AG08396 (cell line): Measurements from ENCODE around the gene RAD51B.
"Not testable (repeated sequence)": the region's sequence is repeated elsewhere in the genome, so short reads cannot be mapped to it uniquely, and the experiment has no call there.

Experiments
- DNase-seq: peaks from one replicate; pipeline ENCODE4 v3.0.0; 2012; ENCODE audit warnings: low spot score, mixed read lengths

RAD51B gene

DNA sequence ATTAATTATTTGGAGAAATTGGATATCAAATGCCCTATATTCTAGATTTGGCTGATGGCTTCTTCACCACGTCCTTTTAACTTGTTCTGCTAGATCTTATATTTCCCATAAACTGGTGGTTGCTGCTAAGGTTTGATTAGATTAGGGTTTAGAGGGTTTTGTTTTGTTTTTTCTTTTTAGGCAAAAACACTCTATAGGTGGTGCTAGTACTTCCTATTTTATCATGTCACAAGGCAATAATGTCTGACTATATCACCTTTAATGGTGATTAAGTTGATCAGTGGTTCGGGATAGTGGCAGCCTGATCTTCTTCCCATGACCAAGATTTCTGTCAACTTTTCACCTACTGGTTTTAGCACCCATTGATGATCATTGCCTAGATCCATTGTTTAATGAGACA, 455.1 kb downstream of the RAD51B start:
- no peak for DNase-seq

DNA sequence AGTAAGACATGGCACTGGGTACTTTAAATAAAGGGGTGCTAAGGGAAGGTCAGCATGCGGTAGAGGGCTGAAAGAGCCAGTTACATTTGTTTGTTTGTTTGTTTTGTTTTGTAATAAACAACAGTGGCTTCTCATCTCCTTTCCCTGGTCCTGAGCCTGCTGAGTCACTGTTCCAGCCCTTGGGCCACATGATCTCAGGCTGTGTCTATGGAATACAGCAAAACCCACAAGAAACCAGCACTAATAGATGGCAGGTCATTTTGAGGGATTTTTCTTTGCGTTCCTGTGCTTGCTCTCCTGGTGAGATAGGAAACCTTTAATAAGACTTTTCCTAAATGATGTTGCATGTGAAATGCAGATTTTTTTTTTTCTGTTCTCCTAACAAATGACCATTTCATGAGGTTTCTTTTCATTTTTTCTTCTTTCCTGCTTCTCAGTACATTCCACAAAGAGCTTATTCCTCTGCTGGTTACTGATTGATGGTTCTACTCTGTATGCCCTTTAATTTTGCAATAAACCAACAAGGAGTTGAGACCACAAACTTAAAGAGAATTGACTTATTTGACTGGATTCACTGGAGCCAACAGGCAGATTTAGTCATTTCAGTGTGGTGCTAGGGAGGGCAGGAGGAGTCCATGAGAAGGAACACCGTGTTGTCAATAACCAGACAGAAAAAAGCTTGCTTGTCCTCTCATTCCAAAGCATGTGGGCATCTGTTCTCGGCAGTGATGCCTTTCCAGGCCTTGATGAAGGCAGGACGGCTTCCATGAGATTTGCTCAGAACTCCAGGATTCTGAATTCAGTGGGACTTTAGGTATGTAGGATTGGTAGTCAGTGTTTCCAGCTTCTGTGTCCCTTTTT, 459.2 kb downstream of the RAD51B start:
- peak; percentile 50 for DNase-seq

GRCh38 chr14:68279437-68279720, 459.8 kb downstream of the RAD51B start:
- DNase-seq: no peak

GRCh38 chr14:68279777-68280233, 460.2 kb downstream of the RAD51B start:
- no peak for DNase-seq

DNA sequence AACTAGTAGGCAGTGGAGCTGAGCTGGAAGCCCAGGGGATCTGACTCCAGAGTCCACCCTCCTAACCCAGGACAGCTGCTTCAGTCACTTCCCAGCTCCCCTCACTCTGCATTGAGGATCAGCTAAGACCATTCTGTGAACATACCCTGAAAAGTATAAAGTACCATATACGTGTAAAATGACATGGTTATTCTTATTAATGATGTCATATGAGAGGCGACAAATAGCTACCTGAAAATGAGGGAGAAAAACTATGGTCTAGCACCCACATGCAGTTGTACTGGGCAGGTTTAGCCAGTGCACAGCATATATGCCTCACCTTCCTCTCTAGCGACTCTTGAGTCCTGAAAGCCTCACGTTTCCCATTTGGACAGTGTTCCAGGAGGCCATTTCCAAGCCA, 461.9 kb downstream of the RAD51B start:
- DNase-seq: no peak

GRCh38 chr14:68282479-68283377, 463.1 kb downstream of the RAD51B start:
- DNase-seq: no peak

DNA sequence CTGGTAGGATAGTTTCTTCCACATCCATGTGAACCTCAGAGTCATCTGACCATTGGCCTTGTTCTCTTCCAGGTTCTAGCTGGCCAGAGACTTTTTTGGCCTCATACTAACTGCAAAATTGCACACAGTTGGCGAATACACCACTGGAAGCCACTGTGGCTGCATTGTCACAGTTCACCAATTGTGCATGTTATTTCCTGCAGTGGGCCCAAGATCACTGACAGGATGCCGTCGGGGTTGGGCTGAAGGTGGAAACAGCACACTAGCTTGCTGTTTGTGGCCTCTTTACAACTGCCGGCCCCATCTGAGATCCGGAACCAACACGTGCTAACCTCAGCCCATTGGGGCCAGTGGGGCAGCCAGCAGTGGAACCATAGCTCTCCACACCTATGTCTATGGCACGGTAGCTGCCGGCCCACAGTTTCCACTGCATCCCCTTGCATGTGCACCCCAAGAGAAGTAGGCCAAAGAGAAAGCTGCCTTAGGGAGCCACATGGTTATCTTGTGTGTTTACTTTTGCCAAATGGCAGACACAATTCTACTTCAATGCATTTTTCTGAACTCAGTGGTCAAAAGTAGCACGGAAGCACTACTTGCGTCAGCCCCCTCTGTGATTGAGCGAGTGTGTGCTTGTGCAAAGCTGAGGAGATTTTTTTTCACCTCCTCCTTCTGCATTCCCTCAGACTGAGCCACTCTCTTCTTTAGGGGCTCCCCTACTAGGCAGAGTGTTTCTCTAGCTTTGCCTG, 464.0 kb downstream of the RAD51B start:
- no peak for DNase-seq

DNA sequence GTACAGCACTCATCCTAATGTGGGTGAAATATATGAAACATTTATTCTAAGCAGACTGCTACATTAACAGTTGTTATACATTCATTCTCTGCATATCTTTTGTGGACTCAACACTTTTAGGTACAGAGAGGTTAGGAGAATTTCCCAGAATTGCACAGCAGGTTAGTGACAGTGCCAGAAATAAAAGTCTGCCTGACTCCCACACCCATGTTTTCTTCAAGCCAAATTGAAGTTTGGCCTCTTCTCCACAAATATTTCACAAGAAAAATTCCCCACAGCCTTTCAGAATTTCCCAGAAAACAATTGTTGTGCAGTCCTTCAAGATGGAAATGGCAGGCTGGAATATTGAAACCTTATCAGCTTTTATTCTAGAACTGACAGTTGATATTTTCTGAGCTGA, 464.8 kb downstream of the RAD51B start:
- no peak for DNase-seq

GRCh38 chr14:68284834-68285233, 465.3 kb downstream of the RAD51B start:
- DNase-seq: no peak

GRCh38 chr14:68285421-68286179, 466.0 kb downstream of the RAD51B start:
- DNase-seq: no peak

DNA sequence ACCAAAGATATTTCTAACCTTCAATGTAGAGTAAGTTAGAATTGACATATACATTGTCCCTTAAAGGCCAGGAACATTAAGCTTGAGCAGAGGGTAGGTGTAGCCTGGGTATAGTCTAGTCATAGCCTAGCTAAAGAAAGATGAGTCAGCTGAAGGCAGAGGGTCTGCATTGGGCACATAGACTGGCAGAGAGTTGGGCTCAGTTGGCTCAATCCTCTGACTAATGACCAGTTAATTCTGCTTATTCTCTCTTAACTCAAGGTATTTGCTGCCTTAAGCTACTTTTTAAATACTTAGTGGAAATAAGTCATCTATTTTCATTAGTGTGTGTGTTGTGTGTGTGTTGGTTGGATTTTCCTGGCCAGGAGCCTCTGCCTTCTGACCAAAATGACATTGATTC, 467.1 kb downstream of the RAD51B start:
- no peak for DNase-seq

GRCh38 chr14:68289452-68289851, 469.9 kb downstream of the RAD51B start:
- not testable (repeated sequence) for DNase-seq

- no peak for DNase-seq
Measured at GRCh38 chr14:68291820-68292219, 472.2 kb downstream of the RAD51B start.

DNA sequence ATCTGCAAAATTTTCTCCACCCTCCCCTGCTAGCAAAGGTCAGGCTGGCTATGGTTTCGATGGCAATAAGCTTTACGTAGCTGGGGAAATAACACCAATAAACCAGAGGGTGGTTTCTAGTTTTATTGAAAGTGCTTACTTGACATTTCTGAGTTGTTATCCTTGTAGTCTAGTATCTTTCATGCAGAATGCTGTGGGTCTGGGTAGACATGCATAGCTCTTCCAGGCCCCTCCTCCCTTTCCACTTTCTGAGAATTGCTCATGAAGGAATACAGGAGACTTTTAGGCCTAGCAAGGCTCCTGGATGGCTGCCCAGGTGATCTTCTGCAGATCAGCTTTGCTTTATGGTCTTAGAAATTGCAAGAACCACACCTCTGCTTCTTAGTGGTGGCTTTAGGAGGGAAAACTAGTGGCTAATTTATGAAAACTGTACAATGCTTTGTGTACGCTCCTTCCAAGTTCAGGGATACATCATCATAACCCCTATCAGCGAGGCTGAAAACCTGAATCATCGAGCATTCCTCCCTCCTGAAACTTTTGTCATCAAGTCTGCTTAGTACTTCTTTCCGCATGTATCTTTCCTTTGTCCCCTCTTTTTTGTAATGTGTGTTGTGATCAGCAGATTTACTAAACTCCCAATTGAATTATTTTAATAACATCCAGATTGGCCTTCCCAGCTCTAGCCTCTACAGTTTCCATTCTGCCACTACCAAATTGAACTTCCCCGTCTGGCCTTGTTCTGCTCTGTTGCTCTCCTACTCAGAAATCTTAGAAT, 473.0 kb downstream of the RAD51B start:
- DNase-seq: no peak

GRCh38 chr14:68293404-68293803, 473.8 kb downstream of the RAD51B start:
- DNase-seq: no peak

DNA sequence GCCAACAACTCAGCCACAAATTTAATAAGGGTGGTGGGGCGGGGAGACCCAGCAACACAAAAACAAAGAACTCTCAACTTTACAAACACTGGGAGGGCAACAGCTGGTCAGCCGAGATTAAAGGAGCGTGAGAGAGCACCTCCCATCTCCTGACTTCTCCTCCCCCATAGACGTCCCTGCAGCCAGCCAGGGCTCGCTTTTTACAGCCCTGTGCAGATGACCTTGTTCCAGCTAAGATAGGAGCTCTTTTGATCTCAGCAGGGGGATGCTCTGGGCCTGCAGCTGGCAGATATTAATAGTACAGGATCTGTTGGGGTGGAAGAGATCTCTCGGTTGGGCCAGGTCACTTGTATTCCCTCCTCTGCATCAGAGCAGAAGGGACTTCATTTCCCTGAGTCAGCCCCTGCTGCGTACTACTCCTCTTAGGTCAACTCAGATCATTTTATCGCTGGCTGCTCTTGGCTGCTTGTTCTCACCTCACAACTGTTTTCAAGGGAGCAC, 475.8 kb downstream of the RAD51B start:
- DNase-seq: no peak

DNA sequence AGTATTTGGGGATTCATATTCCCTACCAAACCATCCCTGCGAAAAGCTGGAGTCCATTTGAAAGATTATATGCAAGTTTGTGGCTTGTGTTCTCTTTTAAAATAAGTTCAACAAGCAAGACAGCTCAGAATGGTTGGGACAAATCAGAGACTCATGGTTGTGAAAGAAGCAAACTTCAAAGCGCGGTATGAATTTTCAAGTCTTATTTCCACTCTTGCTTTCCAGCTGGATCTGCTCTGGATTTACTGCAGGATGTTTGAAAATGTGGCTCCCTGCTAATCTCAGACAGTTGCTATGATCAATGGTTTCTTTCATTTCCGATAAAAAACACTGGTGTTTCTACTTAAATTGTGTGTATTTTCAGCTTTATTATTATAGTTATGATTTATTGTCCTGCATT, 477.5 kb downstream of the RAD51B start:
- DNase-seq: no peak

DNA sequence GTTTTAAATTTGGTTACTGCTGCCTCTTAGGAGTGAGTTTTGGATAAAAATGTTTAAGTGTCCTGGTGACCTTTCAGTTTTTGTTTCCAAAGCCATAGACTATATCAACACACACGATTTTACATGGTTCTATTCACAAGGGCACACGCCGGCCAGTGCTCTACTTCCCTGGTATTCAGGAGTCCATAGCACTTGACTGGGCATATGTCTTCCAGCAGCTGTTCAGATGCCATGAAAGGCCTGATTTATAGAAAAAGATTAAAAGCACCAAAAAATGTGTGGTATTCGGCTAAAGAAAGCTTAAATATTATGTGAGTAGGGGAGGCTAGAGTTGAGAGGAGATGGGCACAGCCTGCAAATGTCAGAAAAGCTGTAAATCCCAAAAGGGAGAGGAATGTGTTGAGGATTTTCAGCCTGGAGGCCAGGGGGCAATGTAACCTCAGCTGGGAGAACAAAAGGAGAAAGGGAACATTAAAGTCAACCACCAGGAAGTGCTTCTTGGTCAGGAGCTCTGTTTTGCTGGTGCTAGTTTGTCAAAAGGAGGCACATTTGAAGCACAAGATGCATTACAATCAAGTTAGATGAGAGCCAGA, 478.4 kb downstream of the RAD51B start:
- peak; percentile 17 for DNase-seq

GRCh38 chr14:68300608-68301007, 481.0 kb downstream of the RAD51B start:
- DNase-seq: no peak

GRCh38 chr14:68301219-68301618, 481.6 kb downstream of the RAD51B start:
- DNase-seq: no peak
